Measurements from ENCODE around the gene MGAT4A. TPM values are rescaled to one million over a fixed set of nuclear protein-coding genes. Genes with fewer than 3 reads are reported as not detected.

MGAT4A gene
- total RNA-seq, 4 donors from 2014 or later: 52.8 to 243 (median 175) TPM

DNA sequence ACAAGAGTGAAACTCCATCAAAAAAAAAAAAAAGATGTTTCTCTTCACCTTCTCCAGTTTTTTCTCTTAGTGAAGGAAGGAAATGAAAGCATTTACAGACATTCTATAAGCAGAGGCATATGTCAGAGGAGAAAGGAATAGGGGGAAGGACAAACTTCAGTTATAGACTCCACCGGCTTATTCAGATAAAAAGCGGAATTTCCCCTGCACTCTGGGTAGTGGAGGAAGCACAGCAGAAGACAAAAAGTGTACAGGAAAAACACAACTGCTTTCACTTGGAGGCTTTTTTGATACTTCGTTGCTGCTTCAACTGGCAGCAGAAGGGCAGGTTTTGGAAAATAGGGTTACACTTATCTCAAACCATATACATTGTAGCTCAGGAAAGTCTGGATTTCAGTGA is 3.2 kb upstream of the MGAT4A start:
- TF ChIP-seq POLR2A (IDR thresholded peaks at IDR 0.05) (no peak), CTCF (IDR thresholded peaks at IDR 0.05) (no peak)
- Histone ChIP-seq H3K27me3 (no peaks in the 10 kb centered on the region), H3K4me3 (no peak overlapping the region), H3K36me3 (no peaks in the 10 kb centered on the region), H3K27ac (peak overlapping the region; percentile 30 to 66 (median 54)), H3K9me3 (no peaks in the 10 kb centered on the region), H3K4me1 (peaks cover 0 to 21% (median 0%) of the 10 kb centered on the region in 4 donors)
- DNase-seq: no peak

DNA sequence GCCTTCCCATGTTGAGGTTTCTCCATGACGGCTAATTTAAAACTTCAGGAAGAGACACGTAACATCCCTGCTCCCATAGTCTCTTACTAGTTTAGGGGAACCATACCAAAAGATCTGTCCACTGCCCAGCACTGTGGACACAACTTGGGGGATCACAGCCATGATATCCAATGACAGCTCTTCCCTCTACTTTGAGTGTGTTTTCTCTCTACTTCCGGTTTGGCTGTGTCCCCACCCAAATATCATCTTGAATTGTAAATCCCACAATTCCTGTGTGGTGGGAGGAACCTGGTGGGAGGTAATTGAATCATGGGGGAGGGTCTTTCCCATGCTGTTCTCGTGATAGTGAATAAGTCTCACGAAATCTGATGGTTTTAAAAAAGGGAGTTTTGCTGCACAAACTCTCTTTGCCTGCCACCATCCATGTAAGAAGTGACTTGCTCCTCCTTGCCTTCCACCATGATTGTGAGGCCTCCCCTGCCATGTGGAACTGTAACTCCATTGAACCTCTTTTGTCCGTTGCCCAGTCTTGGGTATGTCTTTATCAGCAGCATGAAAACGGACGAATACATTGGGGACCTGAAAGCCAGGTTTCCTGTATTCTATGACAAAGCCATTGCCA is 1.6 kb upstream of the MGAT4A start:
- H3K27ac ChIP-seq: peak overlapping the region; percentile 97 to 99 (median 98)
- DNase-seq: no peak
- no peak for TF ChIP-seq POLR2A (IDR thresholded peaks at IDR 0.05)
- no peak for TF ChIP-seq CTCF (IDR thresholded peaks at IDR 0.05)
- no peaks in the 10 kb centered on the region for H3K36me3 ChIP-seq
- peaks cover 0 to 23% (median 3%) of the 10 kb centered on the region in 4 donors for H3K4me1 ChIP-seq
- H3K4me3 ChIP-seq: peak overlapping the region; percentile 89 to 95 (median 93)
- H3K27me3 ChIP-seq: no peaks in the 10 kb centered on the region
- no peaks in the 10 kb centered on the region for H3K9me3 ChIP-seq

DNA sequence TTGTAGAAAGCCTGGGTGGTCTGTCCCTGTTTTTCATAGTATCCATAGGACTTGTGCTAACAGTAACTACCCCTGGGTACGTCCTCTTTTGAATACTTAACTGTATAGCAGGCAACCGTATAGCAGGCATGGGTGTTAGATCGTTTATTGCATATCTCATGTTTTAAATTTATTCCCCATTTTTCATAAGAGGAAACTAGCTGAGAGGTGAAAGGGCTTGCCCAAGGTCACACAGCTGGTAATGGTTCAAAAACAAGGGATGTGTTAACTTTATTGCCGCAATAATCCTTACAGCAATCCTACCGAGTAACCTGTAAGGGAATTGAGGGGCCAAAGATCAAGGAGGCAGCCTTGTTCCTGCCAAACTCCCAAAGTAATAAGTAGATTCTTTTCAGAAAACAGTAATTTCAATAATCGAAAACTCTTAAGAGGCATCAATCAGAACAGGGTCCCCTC is 990 bp upstream of the MGAT4A start:
- no peaks in the 10 kb centered on the region for H3K36me3 ChIP-seq
- H3K27ac ChIP-seq: peak overlapping the region; percentile 97 to 99 (median 98)
- H3K27me3 ChIP-seq: no peaks in the 10 kb centered on the region
- peaks cover 0 to 30% (median 5%) of the 10 kb centered on the region in 4 donors for H3K4me1 ChIP-seq
- peak overlapping the region; percentile 89 to 95 (median 93) for H3K4me3 ChIP-seq
- DNase-seq: peak in 1 of 3 donors; percentile 67
- H3K9me3 ChIP-seq: no peaks in the 10 kb centered on the region
- no peak for TF ChIP-seq CTCF (IDR thresholded peaks at IDR 0.05)
- TF ChIP-seq POLR2A (IDR thresholded peaks at IDR 0.05): peak in 1 of 2 donors; percentile 16

DNA sequence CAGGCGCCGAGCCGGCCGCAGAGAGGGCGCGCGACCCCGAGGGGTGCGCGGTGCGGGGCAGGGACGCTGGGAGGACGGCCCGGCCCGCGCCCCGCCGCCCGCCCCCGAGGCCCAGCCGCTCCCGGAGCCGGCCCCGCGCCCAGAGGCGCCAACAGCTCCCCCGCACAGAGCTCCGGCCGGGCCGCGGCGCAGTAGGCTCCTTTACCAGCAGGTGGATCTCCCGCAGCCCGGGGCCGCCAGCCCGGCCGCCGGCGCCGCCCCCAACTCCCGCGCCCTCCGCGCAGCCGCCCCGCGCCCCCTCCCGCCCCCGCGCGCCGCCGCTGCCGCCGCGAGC is 258 bp downstream of the MGAT4A start:
- H3K4me3 ChIP-seq: peak overlapping the region; percentile 84 to 95 (median 90)
- DNase-seq: peak in 2 of 3 donors; percentile 66 to 75
- peak overlapping the region; percentile 88 to 98 (median 94) for H3K27ac ChIP-seq
- no peak for TF ChIP-seq POLR2A (IDR thresholded peaks at IDR 0.05)
- peak in 3 of 6 experiments; percentile 14 to 31 (median 24) for TF ChIP-seq CTCF (IDR thresholded peaks at IDR 0.05)
- H3K4me1 ChIP-seq: peaks cover 0 to 41% (median 5%) of the 10 kb centered on the region in 4 donors
- peaks cover 0 to 3% (median 0%) of the 10 kb centered on the region in 3 donors for H3K36me3 ChIP-seq
- no peaks in the 10 kb centered on the region for H3K9me3 ChIP-seq
- H3K27me3 ChIP-seq: no peaks in the 10 kb centered on the region

- Histone ChIP-seq H3K27me3 (no peaks in the 10 kb centered on the region), H3K4me1 (peaks cover 0 to 45% (median 5%) of the 10 kb centered on the region in 4 donors), H3K9me3 (no peaks in the 10 kb centered on the region), H3K4me3 (peak overlapping the region; percentile 84 to 95 (median 90)), H3K27ac (peak overlapping the region; percentile 88 to 98 (median 94)), H3K36me3 (peaks cover 0 to 3% (median 0%) of the 10 kb centered on the region in 3 donors)
- TF ChIP-seq CTCF (IDR thresholded peaks at IDR 0.05) (no peak), POLR2A (IDR thresholded peaks at IDR 0.05) (peak; percentile 15 to 29)
- peak; percentile 72 to 85 (median 74) for DNase-seq
Observed at GRCh38 chr2:98730053-98730706, 752 bp downstream of the MGAT4A start.
